Measurements from ENCODE around the gene SSBP4.

Gene SSBP4

DNA sequence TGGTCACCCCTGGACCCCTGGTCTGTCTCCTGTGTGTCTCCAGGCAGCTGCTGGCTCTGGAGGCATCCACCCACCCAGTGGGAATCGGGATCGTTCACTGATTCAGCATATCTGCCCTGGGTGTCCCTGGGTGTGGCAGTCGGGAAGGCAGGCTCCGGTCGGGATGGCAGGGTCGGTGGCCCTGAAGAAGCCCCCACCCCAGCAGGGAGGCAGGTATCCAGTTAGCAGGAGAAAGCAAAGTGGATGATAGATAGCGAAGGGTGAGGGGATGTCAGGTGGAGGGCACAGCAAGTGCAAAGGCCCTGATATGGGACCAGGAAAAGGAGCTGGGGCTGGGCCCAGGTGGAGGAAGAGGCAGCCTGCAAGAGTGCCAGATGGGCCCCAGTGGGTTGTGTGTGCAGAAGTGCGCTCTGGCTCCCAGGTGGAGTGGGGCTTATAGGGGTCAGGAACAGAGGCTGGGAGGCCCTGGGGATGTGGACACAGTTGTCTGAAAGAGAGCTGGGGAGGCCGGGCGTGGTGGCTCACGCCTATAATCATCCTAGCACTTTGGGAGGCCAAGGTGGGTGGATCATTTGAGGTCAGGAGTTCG, 2.3 kb downstream of the SSBP4 start:
- DNase-seq (ENCODE audit: low read depth), result no peak

DNA sequence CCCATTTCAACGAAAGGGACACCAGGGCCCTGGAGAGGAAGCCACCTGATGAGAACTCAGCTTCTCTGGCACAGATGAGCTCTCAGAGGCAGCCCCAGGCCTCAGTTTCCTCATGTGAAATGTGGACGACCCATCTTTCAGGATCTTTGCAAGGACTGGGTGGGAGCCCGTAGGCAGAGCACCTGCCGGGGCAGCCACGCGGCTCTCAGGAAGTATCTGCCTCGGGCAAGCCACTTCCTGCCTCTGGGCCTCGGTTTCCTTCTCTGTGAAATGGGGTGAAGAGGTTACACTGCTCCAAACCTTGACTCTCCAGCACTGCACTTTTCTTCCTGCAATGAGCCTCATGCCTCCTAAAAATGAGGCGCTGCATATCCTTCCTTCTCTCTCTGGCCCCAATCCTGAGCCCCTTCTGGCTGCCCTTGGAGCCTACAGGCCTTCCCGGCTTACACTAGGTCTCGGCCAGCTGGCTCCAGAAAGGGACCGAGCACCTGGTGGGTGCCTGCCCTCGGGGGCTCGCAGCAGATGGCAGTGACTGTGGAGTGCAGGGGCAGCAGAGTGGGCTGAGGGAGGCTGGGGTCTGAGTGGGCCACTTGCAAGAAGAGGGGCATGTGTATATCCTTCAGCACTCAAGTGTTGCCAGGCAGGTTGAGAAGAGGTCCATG, 3.5 kb downstream of the SSBP4 start:
- no peak for DNase-seq (ENCODE audit: low read depth)

GRCh38 chr19:18423258-18424020, 4.2 kb downstream of the SSBP4 start:
- no peak for DNase-seq (ENCODE audit: low read depth)

DNA sequence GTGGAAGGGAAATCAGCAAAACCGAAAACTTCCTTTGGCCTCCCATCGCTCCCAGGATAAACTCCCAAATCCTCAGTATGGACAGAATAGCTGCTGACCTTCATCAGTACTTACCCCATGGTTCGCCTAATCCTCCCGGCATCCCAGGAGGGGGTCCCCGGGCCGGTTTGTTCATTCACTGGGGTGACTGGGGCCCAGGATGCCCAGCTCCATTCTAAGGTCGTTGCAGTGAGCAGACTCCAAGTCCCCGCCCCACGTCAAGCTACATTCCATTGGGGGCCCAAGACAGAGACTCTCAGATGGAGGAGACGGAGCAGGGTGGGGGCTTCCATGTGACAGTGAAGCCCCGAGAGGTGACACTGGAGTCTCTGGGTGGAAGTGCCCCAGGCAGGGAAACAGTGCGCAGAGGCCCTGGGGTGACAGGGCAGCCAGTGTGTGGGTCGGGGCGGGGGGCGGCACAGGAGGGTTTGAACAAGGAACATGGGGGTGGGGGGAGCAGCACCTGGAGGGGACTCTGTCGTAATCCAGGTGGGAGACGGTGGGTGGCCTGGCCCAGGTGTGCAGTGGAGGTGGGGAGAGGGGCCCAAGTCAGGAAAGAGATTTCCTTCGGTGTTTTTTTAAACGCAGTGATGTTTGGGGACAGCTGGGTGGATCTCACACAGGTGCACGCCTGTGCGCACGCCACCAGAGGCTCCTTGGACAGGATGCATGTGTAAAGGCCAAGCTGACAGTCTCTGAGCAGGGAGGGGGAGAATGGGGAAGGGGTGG, 5.1 kb downstream of the SSBP4 start:
- DNase-seq (ENCODE audit: low read depth), result no peak

- no peak for DNase-seq (ENCODE audit: low read depth)
These were observed 5.8 kb downstream of the SSBP4 start for GRCh38 chr19:18424890-18425514.

DNA sequence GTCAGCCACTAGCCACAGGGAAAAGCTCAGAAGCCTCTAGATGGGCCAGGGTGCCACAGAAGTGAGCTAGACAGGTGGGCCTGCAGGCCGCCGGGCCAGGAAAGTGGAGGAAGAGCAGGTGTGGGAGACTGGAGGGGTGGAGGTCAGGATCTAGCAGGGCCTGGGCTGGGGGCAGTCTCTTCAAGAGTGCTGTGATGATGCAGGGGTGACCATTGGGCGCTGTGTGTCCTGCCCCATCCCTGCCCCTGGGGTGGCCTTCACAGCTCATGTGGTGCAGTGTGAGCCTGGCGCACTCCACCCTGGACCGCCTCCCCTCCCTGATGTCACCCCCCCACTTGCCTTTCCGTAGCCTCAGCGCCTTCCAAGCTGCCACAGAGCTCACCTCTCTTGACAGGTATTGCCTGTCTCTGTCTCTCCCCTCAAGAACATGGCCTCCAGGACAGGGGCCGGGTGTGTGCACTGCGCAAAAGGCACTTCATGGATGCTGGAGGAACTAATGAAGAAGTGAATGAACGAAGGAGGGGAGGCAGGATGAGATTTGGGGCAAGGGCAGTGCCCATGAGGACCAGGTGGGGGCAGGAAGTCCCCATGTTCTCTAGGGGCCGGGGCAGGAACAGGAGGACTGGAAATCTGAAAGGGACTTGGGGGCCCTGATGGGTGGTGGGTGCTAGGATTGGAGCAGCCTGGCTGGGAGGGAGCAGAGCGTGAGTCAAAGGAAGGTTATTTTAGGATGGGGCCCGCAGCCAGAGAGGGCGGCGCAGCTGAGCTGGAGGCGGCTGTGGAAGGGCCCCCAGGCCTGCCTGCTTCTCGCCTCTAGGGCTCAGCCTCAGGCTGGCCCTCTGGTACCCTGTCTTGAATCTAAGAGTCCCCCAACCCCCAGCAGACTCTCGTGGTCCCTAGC, 6.6 kb downstream of the SSBP4 start:
- DNase-seq (ENCODE audit: low read depth), result no peak

DNA sequence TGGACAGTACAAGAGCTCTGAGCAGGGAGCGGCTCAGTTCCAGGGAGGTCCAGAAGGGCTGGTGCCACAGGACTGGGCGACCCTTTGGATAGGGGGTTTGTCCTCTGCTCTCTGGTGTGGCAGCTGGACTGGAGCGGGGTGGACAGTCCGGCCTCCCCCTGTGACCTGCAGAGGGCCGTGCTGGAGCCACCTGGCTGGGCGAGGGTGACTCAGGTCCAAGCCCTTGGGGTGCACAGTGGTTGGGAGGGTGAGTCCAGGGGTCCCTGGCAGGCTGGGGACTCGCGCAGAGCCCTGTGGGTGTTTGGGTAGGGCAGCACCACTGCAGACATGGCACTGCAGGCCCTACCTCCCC, 7.2 kb downstream of the SSBP4 start:
- DNase-seq (ENCODE audit: low read depth), result no peak

- DNase-seq (ENCODE audit: low read depth), result no peak
These were observed 8.0 kb downstream of the SSBP4 start for GRCh38 chr19:18427080-18427742.

GRCh38 chr19:18427743-18428113, 8.5 kb downstream of the SSBP4 start:
- DNase-seq (ENCODE audit: low read depth), result no peak

DNA sequence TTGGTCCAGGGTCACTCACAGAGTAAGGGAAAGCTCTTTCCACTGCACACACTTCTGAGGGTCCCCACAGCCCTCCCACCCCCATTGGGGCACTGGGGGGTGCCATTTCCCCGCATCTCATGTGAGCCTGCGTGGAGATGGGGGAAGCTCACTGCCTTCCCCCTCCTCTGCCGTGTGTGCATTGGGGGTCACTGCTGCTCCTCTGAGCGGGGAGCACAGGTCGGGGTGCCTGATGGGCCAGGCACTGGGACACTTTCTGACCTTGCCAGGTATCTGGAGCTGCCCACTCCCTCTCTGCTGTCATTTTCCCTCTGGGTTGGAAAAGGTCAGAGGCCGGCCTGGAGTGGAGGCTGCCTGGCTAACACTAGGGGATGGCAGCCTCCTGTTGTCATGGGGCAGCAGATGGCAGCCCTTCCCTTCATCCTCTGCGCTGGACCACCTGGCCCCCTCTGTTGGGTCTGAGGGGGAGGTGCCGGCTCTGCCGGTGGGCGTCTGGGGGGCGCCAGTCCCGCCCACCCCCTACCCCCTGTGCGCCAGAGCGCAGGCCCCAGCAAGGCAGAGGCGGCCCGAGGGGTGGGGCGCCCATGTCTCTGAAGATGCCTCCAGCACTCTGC, 9.1 kb downstream of the SSBP4 start:
- no peak for DNase-seq (ENCODE audit: low read depth)

DNA sequence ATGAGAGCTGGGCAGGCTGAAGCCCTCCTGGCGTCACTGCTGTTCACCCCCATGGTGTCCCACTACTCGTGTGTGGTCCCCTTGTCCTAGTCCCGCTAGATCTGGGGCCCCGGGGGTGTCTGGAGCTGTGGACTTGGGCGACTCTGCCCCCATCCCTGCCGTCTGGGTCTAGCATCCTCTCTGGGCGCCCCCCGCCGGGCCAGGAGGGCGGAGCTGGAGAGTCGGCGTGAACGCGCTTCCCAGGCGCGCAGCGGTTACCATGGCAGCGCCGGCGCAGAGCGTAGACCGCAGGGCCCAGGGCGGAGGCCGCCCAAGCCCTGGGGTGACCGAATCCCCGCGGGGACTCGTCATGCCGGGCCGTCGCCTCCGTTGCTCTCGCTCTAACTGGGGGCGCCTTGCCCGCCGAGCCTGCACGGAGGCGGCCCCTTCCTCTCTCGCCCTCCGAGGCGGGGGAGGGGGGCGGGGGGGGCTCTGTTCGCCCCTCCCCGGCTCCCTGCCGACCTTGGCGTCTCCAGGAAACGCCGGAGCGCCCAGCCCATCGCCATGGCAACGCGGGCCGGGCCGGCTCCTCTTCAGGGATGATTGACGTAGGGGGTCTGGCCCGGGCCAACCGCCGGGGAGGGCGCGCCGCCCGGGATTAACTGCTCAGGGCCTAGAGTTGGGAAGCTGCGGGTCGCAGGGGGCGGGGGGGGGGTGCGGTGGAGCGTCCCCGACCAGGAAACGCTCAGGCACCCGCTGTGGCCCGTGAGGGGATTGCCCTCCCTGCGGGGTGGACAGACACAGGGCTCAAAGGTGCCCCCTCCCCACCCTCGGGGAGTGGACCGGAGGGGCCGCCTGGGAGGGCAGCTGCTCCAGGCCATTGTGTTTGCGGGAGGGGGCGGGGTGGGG, 9.8 kb downstream of the SSBP4 start:
- DNase-seq (ENCODE audit: low read depth), result peak; percentile 76

GRCh38 chr19:18429717-18430416, 10.7 kb downstream of the SSBP4 start:
- no peak for DNase-seq (ENCODE audit: low read depth)

- DNase-seq (ENCODE audit: low read depth), result no peak
These were observed 11.4 kb downstream of the SSBP4 start for GRCh38 chr19:18430417-18431144.

DNA sequence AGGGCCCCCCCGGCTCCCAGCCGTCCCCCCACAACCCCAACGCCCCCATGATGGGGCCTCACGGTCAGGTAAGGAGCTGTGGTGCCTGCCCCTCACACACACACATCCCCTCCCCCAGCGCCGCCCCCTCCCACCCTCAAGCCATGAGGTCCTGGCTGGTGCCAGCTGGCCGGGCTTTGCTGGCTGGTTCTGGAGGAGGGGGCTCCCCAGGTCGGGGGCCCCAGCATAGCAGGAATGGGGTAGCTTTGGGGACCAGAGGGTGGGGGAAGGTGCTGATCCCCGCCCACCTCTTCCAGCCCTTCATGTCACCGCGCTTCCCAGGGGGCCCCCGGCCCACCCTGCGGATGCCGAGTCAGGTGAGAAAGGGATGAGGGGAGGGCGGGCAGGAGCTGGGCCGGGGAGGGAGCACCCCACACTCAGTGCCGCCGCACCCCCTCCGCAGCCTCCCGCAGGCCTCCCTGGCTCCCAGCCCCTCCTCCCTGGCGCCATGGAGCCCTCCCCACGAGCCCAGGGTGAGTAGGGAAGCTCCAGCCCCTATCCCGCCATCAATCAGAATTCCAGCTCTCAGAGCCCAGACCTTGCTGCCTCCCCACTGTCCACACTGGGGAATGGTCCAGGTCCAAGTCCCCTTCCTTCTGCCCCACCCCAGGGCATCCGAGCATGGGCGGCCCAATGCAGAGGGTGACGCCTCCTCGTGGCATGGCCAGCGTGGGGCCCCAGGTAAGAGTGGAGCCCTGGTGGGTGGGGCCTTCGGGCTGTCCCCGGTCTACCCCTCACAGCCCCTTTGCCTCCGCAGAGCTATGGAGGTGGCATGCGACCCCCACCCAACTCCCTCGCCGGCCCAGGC, 12.4 kb downstream of the SSBP4 start:
- no peak for DNase-seq (ENCODE audit: low read depth)

GRCh38 chr19:18432275-18433014, 13.2 kb downstream of the SSBP4 start:
- no peak for DNase-seq (ENCODE audit: low read depth)

- DNase-seq (ENCODE audit: low read depth), result no peak
These were observed 14.0 kb downstream of the SSBP4 start for GRCh38 chr19:18433015-18433691.
